Frontal cortex (tissue), 4 donors: ENCODE data around the gene DGCR8. TPM values are rescaled to one million over a fixed set of nuclear protein-coding genes. Genes with fewer than 3 reads are reported as not detected.
A peak's percentile ranks its signal among the peaks of the same experiment; 100 is the strongest.

Experiments used
- DNase-seq, 2 donors: peaks; one replicate each; pipeline ENCODE4 v3.0.0; 2012; ENCODE audit warnings: low spot score in 2 of 2
- FAIRE-seq: peaks from 2 replicates; lab custom pipeline; 2012; peaks lifted over from hg19 to GRCh38; lab: Jason Lieb, UNC
- total RNA-seq: library from RNA; depleted of rRNA; stranded (reverse); fragments of >200 nt; gene quantifications from one replicate; pipeline ENCODE4 v1.2.3, GENCODE V29; 2014
- donor health status: control.
- donor health status: control.
- donor health status: control.

The DGCR8 gene
- total RNA-seq, 1 donor from 2014 or later, result 42.8 TPM

GRCh38 chr22:20131597-20131858, 51.5 kb downstream of the DGCR8 start, which contains the start of gene ZDHHC8:
Gene ZDHHC8 (plus strand): TSS chr22:20131804. CDS start chr22:20131948, 144 bp downstream.
- DNase-seq, result peak; percentile 78 to 88
- no peak for FAIRE-seq

- FAIRE-seq, result no peak
- no peak for DNase-seq
Measured at GRCh38 chr22:20131859-20132685, 52.0 kb downstream of the DGCR8 start.

- no peak for FAIRE-seq
Measured at GRCh38 chr22:20132686-20133246, 52.7 kb downstream of the DGCR8 start.

GRCh38 chr22:20133930-20134549, 54.0 kb downstream of the DGCR8 start:
- DNase-seq, result no peak
- no peak for FAIRE-seq

More at GRCh38 chr22:20132686-20133246, 52.7 kb downstream of the DGCR8 start:
- no peak for DNase-seq

- FAIRE-seq (no peak), DNase-seq (no peak)
Measured at GRCh38 chr22:20135265-20135664, 55.2 kb downstream of the DGCR8 start.

- DNase-seq (no peak), FAIRE-seq (no peak)
Measured at GRCh38 chr22:20135806-20136602, 56.0 kb downstream of the DGCR8 start.

- no peak for FAIRE-seq
- no peak for DNase-seq
Measured at GRCh38 chr22:20136603-20136873, 56.5 kb downstream of the DGCR8 start.

- FAIRE-seq (no peak), DNase-seq (no peak)
Measured at GRCh38 chr22:20137113-20137512, 57.1 kb downstream of the DGCR8 start.

- DNase-seq (peak in 1 of 2 donors; percentile 58), FAIRE-seq (no peak)
Measured at GRCh38 chr22:20137671-20138416, 57.8 kb downstream of the DGCR8 start.

GRCh38 chr22:20138417-20138738, 58.3 kb downstream of the DGCR8 start:
- DNase-seq (no peak), FAIRE-seq (no peak)

- FAIRE-seq, result no peak
Measured at GRCh38 chr22:20138868-20139267, 58.8 kb downstream of the DGCR8 start.

GRCh38 chr22:20139391-20140106, 59.5 kb downstream of the DGCR8 start:
- no peak for FAIRE-seq

More at GRCh38 chr22:20138868-20139267, 58.8 kb downstream of the DGCR8 start:
- DNase-seq, result no peak

GRCh38 chr22:20140107-20140445, 60.0 kb downstream of the DGCR8 start:
- DNase-seq (no peak), FAIRE-seq (no peak)

More at GRCh38 chr22:20139391-20140106, 59.5 kb downstream of the DGCR8 start:
- no peak for DNase-seq

GRCh38 chr22:20140521-20140964, 60.5 kb downstream of the DGCR8 start:
- FAIRE-seq (no peak), DNase-seq (no peak)

- no peak for DNase-seq
- no peak for FAIRE-seq
Measured at GRCh38 chr22:20141186-20142077, 61.4 kb downstream of the DGCR8 start.

GRCh38 chr22:20142711-20143621, 62.9 kb downstream of the DGCR8 start:
- DNase-seq (no peak), FAIRE-seq (no peak)

- FAIRE-seq, result no peak
- DNase-seq, result no peak
Measured at GRCh38 chr22:20143883-20144665, 64.0 kb downstream of the DGCR8 start.
